Panc1 (cell line): Measurements from ENCODE around the gene SLC39A8.

Experiments
- TF ChIP-seq, protein P1 (sequence below): fragments of 450-650 bp; IDR thresholded peaks from 2 replicates; pipeline ENCODE4 v1.5.1; 2017; ENCODE audit warnings: mild to moderate bottlenecking
- TF ChIP-seq, protein P2 (sequence below), 2 experiments: IDR thresholded peaks; 2 replicates each; pipeline ENCODE4 v1.6.1; 2011 to 2012; ENCODE audit warnings: low read depth in 2 of 2, control low read depth in 1 of 2, low read length in 1 of 2, mild to moderate bottlenecking in 1 of 2, moderate library complexity in 1 of 2; ENCODE audit not compliant: insufficient read depth in 1 of 2

DNA sequence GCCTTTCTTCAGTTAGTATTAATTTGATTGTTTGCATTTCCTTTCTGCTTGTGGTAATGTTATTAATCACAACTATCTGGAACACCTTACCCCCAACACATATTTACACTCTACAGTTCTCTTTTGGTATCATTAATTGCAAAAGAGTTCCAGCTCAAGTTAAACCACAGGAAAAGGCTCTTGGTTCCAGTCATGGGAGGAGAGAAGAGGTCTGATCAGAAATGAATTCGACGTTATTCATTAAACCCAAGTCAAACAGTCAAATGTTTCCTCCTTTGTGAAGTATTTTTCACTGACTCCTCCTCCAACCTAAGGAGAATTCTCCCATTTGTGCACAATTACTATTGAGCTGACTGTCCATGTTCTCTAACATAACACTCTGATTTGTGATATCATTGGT is 91.4 kb downstream of the SLC39A8 start:
- TF ChIP-seq, protein P1, sequence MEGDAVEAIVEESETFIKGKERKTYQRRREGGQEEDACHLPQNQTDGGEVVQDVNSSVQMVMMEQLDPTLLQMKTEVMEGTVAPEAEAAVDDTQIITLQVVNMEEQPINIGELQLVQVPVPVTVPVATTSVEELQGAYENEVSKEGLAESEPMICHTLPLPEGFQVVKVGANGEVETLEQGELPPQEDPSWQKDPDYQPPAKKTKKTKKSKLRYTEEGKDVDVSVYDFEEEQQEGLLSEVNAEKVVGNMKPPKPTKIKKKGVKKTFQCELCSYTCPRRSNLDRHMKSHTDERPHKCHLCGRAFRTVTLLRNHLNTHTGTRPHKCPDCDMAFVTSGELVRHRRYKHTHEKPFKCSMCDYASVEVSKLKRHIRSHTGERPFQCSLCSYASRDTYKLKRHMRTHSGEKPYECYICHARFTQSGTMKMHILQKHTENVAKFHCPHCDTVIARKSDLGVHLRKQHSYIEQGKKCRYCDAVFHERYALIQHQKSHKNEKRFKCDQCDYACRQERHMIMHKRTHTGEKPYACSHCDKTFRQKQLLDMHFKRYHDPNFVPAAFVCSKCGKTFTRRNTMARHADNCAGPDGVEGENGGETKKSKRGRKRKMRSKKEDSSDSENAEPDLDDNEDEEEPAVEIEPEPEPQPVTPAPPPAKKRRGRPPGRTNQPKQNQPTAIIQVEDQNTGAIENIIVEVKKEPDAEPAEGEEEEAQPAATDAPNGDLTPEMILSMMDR, result no peak
- TF ChIP-seq, protein P2, sequence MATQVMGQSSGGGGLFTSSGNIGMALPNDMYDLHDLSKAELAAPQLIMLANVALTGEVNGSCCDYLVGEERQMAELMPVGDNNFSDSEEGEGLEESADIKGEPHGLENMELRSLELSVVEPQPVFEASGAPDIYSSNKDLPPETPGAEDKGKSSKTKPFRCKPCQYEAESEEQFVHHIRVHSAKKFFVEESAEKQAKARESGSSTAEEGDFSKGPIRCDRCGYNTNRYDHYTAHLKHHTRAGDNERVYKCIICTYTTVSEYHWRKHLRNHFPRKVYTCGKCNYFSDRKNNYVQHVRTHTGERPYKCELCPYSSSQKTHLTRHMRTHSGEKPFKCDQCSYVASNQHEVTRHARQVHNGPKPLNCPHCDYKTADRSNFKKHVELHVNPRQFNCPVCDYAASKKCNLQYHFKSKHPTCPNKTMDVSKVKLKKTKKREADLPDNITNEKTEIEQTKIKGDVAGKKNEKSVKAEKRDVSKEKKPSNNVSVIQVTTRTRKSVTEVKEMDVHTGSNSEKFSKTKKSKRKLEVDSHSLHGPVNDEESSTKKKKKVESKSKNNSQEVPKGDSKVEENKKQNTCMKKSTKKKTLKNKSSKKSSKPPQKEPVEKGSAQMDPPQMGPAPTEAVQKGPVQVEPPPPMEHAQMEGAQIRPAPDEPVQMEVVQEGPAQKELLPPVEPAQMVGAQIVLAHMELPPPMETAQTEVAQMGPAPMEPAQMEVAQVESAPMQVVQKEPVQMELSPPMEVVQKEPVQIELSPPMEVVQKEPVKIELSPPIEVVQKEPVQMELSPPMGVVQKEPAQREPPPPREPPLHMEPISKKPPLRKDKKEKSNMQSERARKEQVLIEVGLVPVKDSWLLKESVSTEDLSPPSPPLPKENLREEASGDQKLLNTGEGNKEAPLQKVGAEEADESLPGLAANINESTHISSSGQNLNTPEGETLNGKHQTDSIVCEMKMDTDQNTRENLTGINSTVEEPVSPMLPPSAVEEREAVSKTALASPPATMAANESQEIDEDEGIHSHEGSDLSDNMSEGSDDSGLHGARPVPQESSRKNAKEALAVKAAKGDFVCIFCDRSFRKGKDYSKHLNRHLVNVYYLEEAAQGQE (IDR thresholded peaks at IDR 0.05; ENCODE audit: insufficient read depth in 1 of 2, low read depth in 2 of 2, low read length in 1 of 2), result no peak
